H1 (cell line): Measurements from ENCODE around the gene SLC15A2. TPM values are rescaled to one million over a fixed set of nuclear protein-coding genes. Genes with fewer than 3 reads are reported as not detected.

Experiments
- HDAC6 ChIP-seq: IDR thresholded peaks from one replicate; pipeline ENCODE4 v1.7.1; 2012; ENCODE audit warnings: low read depth, mild to moderate bottlenecking, inconsistent platforms, low read length, moderate library complexity
- polyA plus RNA-seq, 7 experiments: library from polyadenylated mRNA; depleted of rRNA in 3 of 7; stranded (reverse) in 5 of 7; unstranded in 2 of 7; fragments of >200 nt in 5 of 7; fragments of 200-250 nt in 2 of 7; gene quantifications; 1 replicate in 5 of 7; 2 replicates in 1 of 7; 4 replicates in 1 of 7; pipeline versions ENCODE4 v1.2.1 to v1.2.3, GENCODE V29; 2011 to 2013; ENCODE audit warnings: missing spikeins in 2 of 7, mixed read lengths in 2 of 7
- total RNA-seq: library from RNA; stranded (reverse); fragmentation: NEBNext Ultra II Directional; extraction: Animal tissue kit (Norgen Biotek cat#: 25700); gene quantifications from 2 replicates; pipeline ENCODE4 v1.2.1, GENCODE V29; 2021

The SLC15A2 gene
- total and polyA plus RNA-seq, 2 of the 8 experiments (the other 6 are each of a cell fraction or from before 2014, with no cell fraction given) = 2.0 to 3.6 TPM

DNA sequence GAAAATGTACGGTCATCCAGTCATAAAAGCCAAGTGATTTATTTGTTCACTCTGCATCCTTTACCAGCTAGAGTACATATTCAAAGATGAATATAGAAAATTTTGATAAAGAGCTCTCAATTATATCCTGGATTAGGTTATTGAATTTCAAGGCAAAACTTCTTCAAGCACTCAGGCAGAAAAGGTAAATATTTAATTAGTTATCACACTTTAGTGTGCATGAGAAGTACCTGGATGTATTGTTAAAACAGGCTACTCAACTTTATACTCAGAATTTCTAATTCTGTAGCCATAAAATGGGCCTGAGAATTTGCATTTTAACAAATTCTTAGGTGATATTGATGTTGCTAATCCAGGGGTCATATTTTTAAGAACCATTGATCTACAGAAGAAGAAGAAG is 82.5 kb downstream of the SLC15A2 start (continued):
- TF ChIP-seq HDAC6 = no peak
